ENCODE results near the gene AGAP1. TPM values are rescaled to one million over a fixed set of nuclear protein-coding genes. Genes with fewer than 3 reads are reported as not detected.
A peak's percentile ranks its signal among the peaks of the same experiment; 100 is the strongest.

AGAP1 gene
- total RNA-seq, 1 donor from 2014 or later: 20.4 TPM

- Histone ChIP-seq H3K4me3 (no peak overlapping the region), H2AFZ (replicated peaks) (no peak overlapping the region), H3K27ac (no peak overlapping the region), H3K9ac (no peak overlapping the region), H3K79me2 (ENCODE audit: low read depth) (peaks cover 29% of the 10 kb centered on the region), H3K27me3 (no peaks in the 10 kb centered on the region), H4K20me1 (ENCODE audit: low read depth) (peaks cover 77% of the 10 kb centered on the region), H3F3A (ENCODE audit: low read depth) (no peaks in the 10 kb centered on the region), H3K4me1 (no peaks in the 10 kb centered on the region), H3K9me3 (ENCODE audit: low read depth) (no peaks in the 10 kb centered on the region), H3K4me2 (no peak overlapping the region), H3K36me3 (no peaks in the 10 kb centered on the region)
- H3K4me3 Mint-ChIP-seq: no peak overlapping the region
- H3K4me1 Mint-ChIP-seq: peaks cover 40% of the 10 kb centered on the region
- no peak overlapping the region for H3K27ac Mint-ChIP-seq
- H3K9me3 Mint-ChIP-seq: no peaks in the 10 kb centered on the region
- TF ChIP-seq, protein P1, sequence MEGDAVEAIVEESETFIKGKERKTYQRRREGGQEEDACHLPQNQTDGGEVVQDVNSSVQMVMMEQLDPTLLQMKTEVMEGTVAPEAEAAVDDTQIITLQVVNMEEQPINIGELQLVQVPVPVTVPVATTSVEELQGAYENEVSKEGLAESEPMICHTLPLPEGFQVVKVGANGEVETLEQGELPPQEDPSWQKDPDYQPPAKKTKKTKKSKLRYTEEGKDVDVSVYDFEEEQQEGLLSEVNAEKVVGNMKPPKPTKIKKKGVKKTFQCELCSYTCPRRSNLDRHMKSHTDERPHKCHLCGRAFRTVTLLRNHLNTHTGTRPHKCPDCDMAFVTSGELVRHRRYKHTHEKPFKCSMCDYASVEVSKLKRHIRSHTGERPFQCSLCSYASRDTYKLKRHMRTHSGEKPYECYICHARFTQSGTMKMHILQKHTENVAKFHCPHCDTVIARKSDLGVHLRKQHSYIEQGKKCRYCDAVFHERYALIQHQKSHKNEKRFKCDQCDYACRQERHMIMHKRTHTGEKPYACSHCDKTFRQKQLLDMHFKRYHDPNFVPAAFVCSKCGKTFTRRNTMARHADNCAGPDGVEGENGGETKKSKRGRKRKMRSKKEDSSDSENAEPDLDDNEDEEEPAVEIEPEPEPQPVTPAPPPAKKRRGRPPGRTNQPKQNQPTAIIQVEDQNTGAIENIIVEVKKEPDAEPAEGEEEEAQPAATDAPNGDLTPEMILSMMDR (IDR thresholded peaks at IDR 0.05): no peak
- peaks cover 2% of the 10 kb centered on the region for H3K27me3 Mint-ChIP-seq (ENCODE audit: insufficient read depth, low read depth)
- peaks cover 5% of the 10 kb centered on the region for H3K36me3 Mint-ChIP-seq
- DNase-seq (ENCODE audit: low spot score): no peak
Observed at GRCh38 chr2:235594964-235595363, 101.1 kb downstream of the AGAP1 start.

DNA sequence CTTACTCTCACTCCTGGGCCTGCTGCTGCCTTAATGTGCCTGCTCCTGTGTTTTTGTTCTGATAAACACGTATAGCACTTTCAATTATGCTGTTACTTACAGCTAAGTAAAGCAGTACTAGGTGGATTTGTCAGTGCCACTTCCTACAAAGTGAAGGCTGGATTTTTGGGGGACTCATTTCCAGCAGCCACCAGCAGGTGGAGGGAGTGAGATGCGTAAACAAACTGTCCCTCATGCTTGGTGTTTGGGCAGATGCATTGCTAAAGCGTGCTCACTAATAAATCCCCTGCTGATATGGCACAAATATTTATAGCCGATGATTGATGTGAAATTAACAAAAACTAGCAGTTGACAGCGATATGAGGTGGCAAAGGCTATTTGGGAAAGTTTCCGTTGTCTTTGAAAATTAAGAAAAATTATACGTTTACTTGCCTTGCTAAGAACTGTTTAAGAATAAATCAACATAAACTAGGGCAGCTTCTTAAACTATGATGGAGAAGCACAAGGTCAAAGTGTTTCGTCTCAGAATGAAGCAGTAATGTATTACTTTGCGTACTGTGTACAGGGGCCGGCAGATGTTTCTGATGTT lies 101.7 kb downstream of the AGAP1 start:
- peak; percentile 75 for DNase-seq (ENCODE audit: low spot score)
- Histone ChIP-seq H3F3A (ENCODE audit: low read depth) (no peaks in the 10 kb centered on the region), H3K79me2 (ENCODE audit: low read depth) (peaks cover 29% of the 10 kb centered on the region), H3K36me3 (no peaks in the 10 kb centered on the region), H3K27me3 (no peaks in the 10 kb centered on the region), H3K27ac (no peak overlapping the region), H3K9me3 (ENCODE audit: low read depth) (no peaks in the 10 kb centered on the region), H3K4me1 (no peaks in the 10 kb centered on the region), H3K4me3 (no peak overlapping the region), H3K4me2 (no peak overlapping the region), H3K9ac (no peak overlapping the region), H4K20me1 (ENCODE audit: low read depth) (peaks cover 83% of the 10 kb centered on the region), H2AFZ (replicated peaks) (no peak overlapping the region)
- Mint-ChIP-seq H3K36me3 (peaks cover 5% of the 10 kb centered on the region), H3K27me3 (ENCODE audit: insufficient read depth, low read depth) (peaks cover under 1% of the 10 kb centered on the region), H3K4me1 (peaks cover 42% of the 10 kb centered on the region), H3K27ac (no peak overlapping the region), H3K9me3 (no peaks in the 10 kb centered on the region), H3K4me3 (no peak overlapping the region)
- TF ChIP-seq, protein P1 (IDR thresholded peaks at IDR 0.05): peak; percentile 80
- TF ChIP-seq EZH2 (IDR thresholded peaks at IDR 0.05): no peak
- no peak for TF ChIP-seq EZH2phosphoT487 (IDR thresholded peaks at IDR 0.05)

GRCh38 chr2:235596272-235596671 lies 102.4 kb downstream of the AGAP1 start:
- Histone ChIP-seq H3K4me3 (no peak overlapping the region), H3K4me2 (no peak overlapping the region), H3K36me3 (no peaks in the 10 kb centered on the region), H3K9me3 (ENCODE audit: low read depth) (no peaks in the 10 kb centered on the region), H3K4me1 (no peaks in the 10 kb centered on the region), H4K20me1 (ENCODE audit: low read depth) (peaks cover 87% of the 10 kb centered on the region), H3F3A (ENCODE audit: low read depth) (no peaks in the 10 kb centered on the region), H3K27me3 (no peaks in the 10 kb centered on the region), H2AFZ (replicated peaks) (no peak overlapping the region), H3K9ac (no peak overlapping the region), H3K27ac (no peak overlapping the region), H3K79me2 (ENCODE audit: low read depth) (peaks cover 29% of the 10 kb centered on the region)
- Mint-ChIP-seq H3K9me3 (peaks cover 5% of the 10 kb centered on the region), H3K27me3 (ENCODE audit: insufficient read depth, low read depth) (no peaks in the 10 kb centered on the region), H3K36me3 (peaks cover 12% of the 10 kb centered on the region), H3K27ac (no peak overlapping the region), H3K4me1 (peaks cover 45% of the 10 kb centered on the region), H3K4me3 (no peak overlapping the region)
- no peak for DNase-seq (ENCODE audit: low spot score)
- TF ChIP-seq EZH2phosphoT487 (IDR thresholded peaks at IDR 0.05) (no peak), EZH2 (IDR thresholded peaks at IDR 0.05) (no peak)
- TF ChIP-seq, protein P1 (IDR thresholded peaks at IDR 0.05): no peak

Data from neural progenitor cell (in vitro differentiated cells).